ENCODE results near the gene SLX1A. TPM values are rescaled to one million over a fixed set of nuclear protein-coding genes. Genes with fewer than 3 reads are reported as not detected.
"Not testable (repeated sequence)": the region's sequence is repeated elsewhere in the genome, so short reads cannot be mapped to it uniquely, and the experiment has no call there.

SLX1A gene
- total and polyA plus RNA-seq, 2 experiments from 2014 or later, result 32.2 to 32.6 TPM

GRCh38 chr16:30155188-30155587 is 38.5 kb upstream of the SLX1A start:
- Histone ChIP-seq H3K9ac (no peak overlapping the region), H3K27me3 (replicated peaks; ENCODE audit: insufficient read depth) (no peaks in the 10 kb centered on the region), H3K4me3 (no peak overlapping the region), H2AFZ (no peak overlapping the region), H4K20me1 (ENCODE audit: insufficient read depth) (no peaks in the 10 kb centered on the region), H3K9me2 (ENCODE audit: insufficient read depth) (no peaks in the 10 kb centered on the region), H3K27ac (no peak overlapping the region), H3K4me1 (ENCODE audit: insufficient read depth) (no peaks in the 10 kb centered on the region), H3K36me3 (ENCODE audit: low read depth) (no peaks in the 10 kb centered on the region), H3K4me2 (ENCODE audit: unreplicated experiment) (no peak overlapping the region), H3K79me2 (ENCODE audit: insufficient read depth) (no peaks in the 10 kb centered on the region), H3K9me3 (ENCODE audit: low read depth) (no peaks in the 10 kb centered on the region), H3F3A (ENCODE audit: insufficient read depth) (no peaks in the 10 kb centered on the region)
- 81 to 86% methylated on average over 5 of the region's 5 CpGs for WGBS, 2 experiments (ENCODE audit: low coverage in 1 of 2, low lambda C conversion rate in 2 of 2, missing lambda C conversion rate in 2 of 2)
- in situ Hi-C loops (cut with MboI), result no loop called here
- no peak for TF ChIP-seq EZH2phosphoT487 (IDR thresholded peaks at IDR 0.05; ENCODE audit: insufficient read depth, low read depth)
- DNase-seq, result no peak

GRCh38 chr16:30157214-30157613 is 36.5 kb upstream of the SLX1A start:
- H2AFZ ChIP-seq, result no peak overlapping the region
- TF ChIP-seq EZH2phosphoT487 (IDR thresholded peaks at IDR 0.05; ENCODE audit: insufficient read depth, low read depth) (no peak), EZH2 (IDR thresholded peaks at IDR 0.05; ENCODE audit: insufficient read depth, poor library complexity, severe bottlenecking) (no peak)
- no peak for DNase-seq
- no peaks in the 10 kb centered on the region for H4K20me1 ChIP-seq (ENCODE audit: insufficient read depth)
- no peak overlapping the region for H3K27ac ChIP-seq
- H3F3A ChIP-seq (ENCODE audit: insufficient read depth), result no peaks in the 10 kb centered on the region
- no peak overlapping the region for H3K4me2 ChIP-seq (ENCODE audit: unreplicated experiment)
- no peak overlapping the region for H3K4me3 ChIP-seq
- H3K9me3 ChIP-seq (ENCODE audit: low read depth), result no peaks in the 10 kb centered on the region
- 0% methylated on average over 1 of the region's 1 CpG for WGBS, 2 experiments (ENCODE audit: low coverage in 1 of 2, low lambda C conversion rate in 2 of 2, missing lambda C conversion rate in 2 of 2)
- no peaks in the 10 kb centered on the region for H3K9me2 ChIP-seq (ENCODE audit: insufficient read depth)
- in situ Hi-C loops (cut with MboI), result no loop called here
- H3K4me1 ChIP-seq (ENCODE audit: insufficient read depth), result no peaks in the 10 kb centered on the region
- no peaks in the 10 kb centered on the region for H3K79me2 ChIP-seq (ENCODE audit: insufficient read depth)
- no peak overlapping the region for H3K9ac ChIP-seq
- H3K27me3 ChIP-seq (replicated peaks; ENCODE audit: insufficient read depth), result no peaks in the 10 kb centered on the region
- no peaks in the 10 kb centered on the region for H3K36me3 ChIP-seq (ENCODE audit: low read depth)

GRCh38 chr16:30163538-30163937 is 30.1 kb upstream of the SLX1A start:
- no peaks in the 10 kb centered on the region for H3F3A ChIP-seq (ENCODE audit: insufficient read depth)
- no peaks in the 10 kb centered on the region for H3K79me2 ChIP-seq (ENCODE audit: insufficient read depth)
- H3K9me3 ChIP-seq (ENCODE audit: low read depth), result no peaks in the 10 kb centered on the region
- no peak for DNase-seq
- H3K27me3 ChIP-seq (replicated peaks; ENCODE audit: insufficient read depth), result no peaks in the 10 kb centered on the region
- H3K9me2 ChIP-seq (ENCODE audit: insufficient read depth), result no peaks in the 10 kb centered on the region
- no peaks in the 10 kb centered on the region for H3K4me1 ChIP-seq (ENCODE audit: insufficient read depth)
- TF ChIP-seq EZH2phosphoT487 (IDR thresholded peaks at IDR 0.05; ENCODE audit: insufficient read depth, low read depth) (no peak), EZH2 (IDR thresholded peaks at IDR 0.05; ENCODE audit: insufficient read depth, poor library complexity, severe bottlenecking) (no peak)
- in situ Hi-C loops (cut with MboI), result no loop called here
- no peak overlapping the region for H2AFZ ChIP-seq
- H3K4me2 ChIP-seq (ENCODE audit: unreplicated experiment), result no peak overlapping the region
- H3K9ac ChIP-seq, result no peak overlapping the region
- no peaks in the 10 kb centered on the region for H3K36me3 ChIP-seq (ENCODE audit: low read depth)
- no peak overlapping the region for H3K27ac ChIP-seq
- H3K4me3 ChIP-seq, result no peak overlapping the region
- WGBS, 2 experiments (ENCODE audit: low coverage in 1 of 2, low lambda C conversion rate in 2 of 2, missing lambda C conversion rate in 2 of 2), result 55 to 57% methylated on average over 3 of the region's 3 CpGs
- no peaks in the 10 kb centered on the region for H4K20me1 ChIP-seq (ENCODE audit: insufficient read depth)

GRCh38 chr16:30166202-30166902 is 27.3 kb upstream of the SLX1A start:
- no peaks in the 10 kb centered on the region for H3K27me3 ChIP-seq (replicated peaks; ENCODE audit: insufficient read depth)
- no peak overlapping the region for H3K4me3 ChIP-seq
- no peaks in the 10 kb centered on the region for H3K36me3 ChIP-seq (ENCODE audit: low read depth)
- H3F3A ChIP-seq (ENCODE audit: insufficient read depth), result no peaks in the 10 kb centered on the region
- H3K9me2 ChIP-seq (ENCODE audit: insufficient read depth), result no peaks in the 10 kb centered on the region
- no peaks in the 10 kb centered on the region for H3K9me3 ChIP-seq (ENCODE audit: low read depth)
- H3K79me2 ChIP-seq (ENCODE audit: insufficient read depth), result no peaks in the 10 kb centered on the region
- no peak overlapping the region for H3K9ac ChIP-seq
- no peak for DNase-seq
- H3K27ac ChIP-seq, result no peak overlapping the region
- no peaks in the 10 kb centered on the region for H4K20me1 ChIP-seq (ENCODE audit: insufficient read depth)
- H3K4me2 ChIP-seq (ENCODE audit: unreplicated experiment), result no peak overlapping the region
- WGBS, 2 experiments (ENCODE audit: low coverage in 1 of 2, low lambda C conversion rate in 2 of 2, missing lambda C conversion rate in 2 of 2), result 88 to 90% methylated on average over 11 of the region's 11 CpGs
- TF ChIP-seq EZH2 (IDR thresholded peaks at IDR 0.05; ENCODE audit: insufficient read depth, poor library complexity, severe bottlenecking), result no peak
- TF ChIP-seq EZH2phosphoT487 (IDR thresholded peaks at IDR 0.05; ENCODE audit: insufficient read depth, low read depth), result no peak
- in situ Hi-C loops (cut with MboI), result no loop called here
- H3K4me1 ChIP-seq (ENCODE audit: insufficient read depth), result no peaks in the 10 kb centered on the region
- no peak overlapping the region for H2AFZ ChIP-seq

- 70 to 81% methylated on average over 3 to 25 of the region's 29 CpGs for WGBS, 2 experiments (ENCODE audit: low coverage in 1 of 2, low lambda C conversion rate in 2 of 2, missing lambda C conversion rate in 2 of 2)
These were observed 24.9 kb upstream of the SLX1A start for GRCh38 chr16:30168746-30169145.

GRCh38 chr16:30169416-30169815 is 24.3 kb upstream of the SLX1A start:
- H3F3A ChIP-seq (ENCODE audit: insufficient read depth); H3K27ac ChIP-seq; H3K9me2 ChIP-seq (ENCODE audit: insufficient read depth); H3K9ac ChIP-seq; H3K79me2 ChIP-seq (ENCODE audit: insufficient read depth); H3K9me3 ChIP-seq (ENCODE audit: low read depth); in situ Hi-C loops (cut with MboI); H3K36me3 ChIP-seq (ENCODE audit: low read depth); H3K4me2 ChIP-seq (ENCODE audit: unreplicated experiment); H2AFZ ChIP-seq; H4K20me1 ChIP-seq (ENCODE audit: insufficient read depth); H3K4me3 ChIP-seq; H3K4me1 ChIP-seq (ENCODE audit: insufficient read depth); H3K27me3 ChIP-seq (replicated peaks; ENCODE audit: insufficient read depth); DNase-seq: not testable (repeated sequence)
- WGBS, 2 experiments (ENCODE audit: low coverage in 1 of 2, low lambda C conversion rate in 2 of 2, missing lambda C conversion rate in 2 of 2), result 86% methylated on average over 29 of the region's 38 CpGs; no CpG with 5 or more reads in 1 of the 2 experiments

More at GRCh38 chr16:30168746-30169145, 24.9 kb upstream of the SLX1A start:
- H3K27me3 ChIP-seq (replicated peaks; ENCODE audit: insufficient read depth); in situ Hi-C loops (cut with MboI); H3K4me1 ChIP-seq (ENCODE audit: insufficient read depth); H2AFZ ChIP-seq; H3K4me3 ChIP-seq; H3K9ac ChIP-seq; H3K79me2 ChIP-seq (ENCODE audit: insufficient read depth); DNase-seq; H3K9me3 ChIP-seq (ENCODE audit: low read depth); H3K9me2 ChIP-seq (ENCODE audit: insufficient read depth); H3K36me3 ChIP-seq (ENCODE audit: low read depth); H3F3A ChIP-seq (ENCODE audit: insufficient read depth); H3K4me2 ChIP-seq (ENCODE audit: unreplicated experiment); H3K27ac ChIP-seq; H4K20me1 ChIP-seq (ENCODE audit: insufficient read depth): not testable (repeated sequence)

- H3K4me3 ChIP-seq; H3K36me3 ChIP-seq (ENCODE audit: low read depth); H3F3A ChIP-seq (ENCODE audit: insufficient read depth); H3K9me2 ChIP-seq (ENCODE audit: insufficient read depth); H3K9ac ChIP-seq; H3K79me2 ChIP-seq (ENCODE audit: insufficient read depth); H3K27ac ChIP-seq; in situ Hi-C loops (cut with MboI); DNase-seq; H2AFZ ChIP-seq; H3K27me3 ChIP-seq (replicated peaks; ENCODE audit: insufficient read depth); H4K20me1 ChIP-seq (ENCODE audit: insufficient read depth); H3K4me1 ChIP-seq (ENCODE audit: insufficient read depth); H3K4me2 ChIP-seq (ENCODE audit: unreplicated experiment); H3K9me3 ChIP-seq (ENCODE audit: low read depth): not testable (repeated sequence)
- WGBS, 2 experiments (ENCODE audit: low coverage in 1 of 2, low lambda C conversion rate in 2 of 2, missing lambda C conversion rate in 2 of 2), result 66% methylated on average over 22 of the region's 31 CpGs; no CpG with 5 or more reads in 1 of the 2 experiments
These were observed 23.5 kb upstream of the SLX1A start for GRCh38 chr16:30170145-30170544.
